GM18951 (cell line): ENCODE results near the gene UBXN6.

Experiments
- POLR2A ChIP-seq: IDR thresholded peaks from 4 replicates; pipeline ENCODE4 v1.6.1; 2011; ENCODE audit warnings: mild to moderate bottlenecking; ENCODE audit not compliant: insufficient read length, insufficient read depth; ENCODE audit errors: extremely low read depth
- in situ Hi-C: fragments of 300-500 bp; cut with MboI; formaldehyde crosslinking; loops from one replicate; pipeline ENCODE4 v1.12.0; 2022; ENCODE audit warnings: low sequenced_read_pairs, mixed read lengths, inconsistent platforms; ENCODE audit not compliant: unreplicated experiment

UBXN6 gene

DNA sequence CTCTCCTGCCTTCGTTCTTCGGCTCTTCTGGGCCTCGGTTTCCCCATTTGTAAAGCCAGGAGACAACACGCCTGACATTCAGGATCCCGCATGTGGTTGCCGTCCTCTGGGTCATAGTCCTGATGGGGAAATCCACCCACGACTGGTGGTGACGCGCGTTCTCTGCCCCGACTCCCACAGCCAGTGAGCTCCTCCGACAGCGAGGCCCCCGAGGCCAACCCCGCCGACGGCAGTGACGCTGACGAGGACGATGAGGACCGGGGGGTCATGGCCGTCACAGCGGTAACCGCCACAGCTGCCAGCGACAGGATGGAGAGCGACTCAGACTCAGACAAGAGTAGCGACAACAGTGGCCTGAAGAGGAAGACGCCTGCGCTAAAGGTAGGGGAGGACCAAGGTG, 30.9 kb upstream of the UBXN6 start:
- in situ Hi-C loops, result no loop called here
- no peak for TF ChIP-seq POLR2A

DNA sequence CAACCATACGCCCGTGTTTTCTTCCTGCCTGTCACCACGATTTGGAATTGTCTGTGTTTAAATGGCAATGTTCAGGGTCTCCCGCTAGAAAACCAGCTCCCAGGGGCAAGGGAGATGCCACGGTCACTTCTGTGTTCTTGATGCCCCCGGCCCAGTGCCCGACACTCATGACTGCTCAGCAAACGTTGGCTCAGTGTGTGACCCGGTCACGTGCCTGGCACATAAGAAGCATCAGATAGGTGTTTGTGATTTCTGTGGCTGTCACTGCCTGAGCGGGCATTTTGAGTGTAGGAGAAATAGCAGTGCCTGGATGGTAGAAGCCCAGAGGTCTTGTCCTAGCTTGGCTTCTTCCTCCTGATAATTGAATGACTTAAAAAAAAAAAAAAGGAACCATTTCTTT, 30.0 kb upstream of the UBXN6 start:
- no peak for TF ChIP-seq POLR2A
- in situ Hi-C loops, result no loop called here

DNA sequence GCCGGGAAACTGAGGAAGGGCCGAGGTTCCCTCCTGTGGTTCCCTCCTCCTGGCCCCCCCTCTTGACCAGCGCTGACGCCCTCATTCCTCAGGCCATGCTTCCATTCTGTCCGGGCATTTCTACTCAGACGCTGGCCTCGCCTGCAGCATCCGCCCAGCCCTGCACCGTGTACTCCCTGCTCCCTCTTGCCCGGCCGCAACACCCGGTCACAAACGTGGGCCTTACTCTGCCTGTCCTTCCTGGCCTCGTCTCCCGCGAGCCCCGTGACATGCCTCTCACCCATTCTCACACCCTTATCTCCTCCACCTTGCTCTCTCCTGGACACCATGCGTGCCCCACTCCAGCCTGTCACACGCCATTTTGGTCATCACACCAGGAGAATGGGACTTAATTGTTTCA, 25.8 kb upstream of the UBXN6 start:
- no peak for TF ChIP-seq POLR2A
- in situ Hi-C loops, result no loop called here

DNA sequence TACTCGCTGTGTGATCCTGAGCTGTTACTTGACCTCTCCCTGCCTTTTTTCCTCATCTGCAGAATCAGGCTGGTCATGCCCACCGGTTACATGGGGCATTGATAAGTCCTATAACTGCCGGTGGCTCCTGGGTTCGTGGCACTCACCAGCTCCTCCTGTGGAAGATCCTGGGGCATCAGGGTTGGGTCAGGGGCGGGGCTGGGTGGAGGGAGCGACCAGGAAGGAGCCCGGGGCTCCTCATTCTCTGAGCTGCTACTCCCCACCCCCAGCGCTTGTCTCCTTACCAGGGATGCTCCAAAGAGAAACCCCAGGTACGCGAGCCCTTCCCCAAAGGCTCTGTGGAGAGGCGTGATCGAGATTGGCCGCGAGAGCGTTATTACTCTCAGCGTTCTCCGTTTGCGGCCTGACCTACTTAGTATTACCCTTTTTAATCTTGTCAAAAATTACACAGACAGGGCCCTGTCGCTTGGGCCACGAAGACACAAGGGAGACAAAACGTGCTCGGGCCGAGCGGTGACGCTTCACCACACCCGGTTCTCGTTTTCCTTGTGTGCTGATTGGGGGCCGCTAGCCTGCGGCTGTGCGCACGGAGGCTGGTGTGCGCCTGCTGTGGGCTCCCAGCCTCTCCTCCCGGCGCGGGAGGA, 25.2 kb upstream of the UBXN6 start:
- no peak for TF ChIP-seq POLR2A
- in situ Hi-C loops, result no loop called here

DNA sequence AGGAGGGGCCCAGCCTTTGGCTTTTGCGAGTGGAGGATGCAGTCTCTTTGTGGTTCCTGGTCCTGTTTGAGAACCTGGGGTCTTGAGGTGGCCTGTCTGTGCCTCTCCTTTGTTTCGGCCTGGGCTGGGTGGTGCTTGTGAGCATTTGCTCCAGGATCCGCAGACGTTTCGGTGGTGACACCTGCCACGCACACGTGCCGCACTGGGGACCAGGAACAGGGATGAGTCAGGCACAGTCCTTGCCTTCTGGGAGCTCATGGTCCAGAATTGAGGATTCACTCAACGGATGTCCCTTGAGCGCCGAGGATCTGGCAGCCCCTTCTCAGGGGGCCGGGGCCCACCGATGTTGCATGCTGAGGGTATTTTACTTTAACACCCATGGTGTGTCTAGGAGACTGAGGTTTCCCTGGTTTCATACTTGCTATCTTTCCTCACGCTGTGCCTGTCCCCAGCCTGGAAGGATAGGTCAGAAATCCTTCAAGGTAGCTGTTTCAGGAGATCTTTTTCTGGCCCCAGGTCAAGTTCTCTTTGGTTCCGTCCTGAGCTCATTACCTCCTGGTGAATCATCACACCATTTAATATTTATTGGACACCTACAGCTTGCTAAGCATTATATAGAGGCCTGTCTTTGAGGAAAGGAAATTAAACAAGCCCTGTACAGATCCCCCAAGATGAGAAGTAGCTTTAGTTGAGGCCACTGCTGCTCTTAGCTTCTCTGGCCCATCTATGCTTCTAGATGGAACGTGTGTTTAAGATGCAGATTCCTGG, 19.6 kb upstream of the UBXN6 start:
- TF ChIP-seq POLR2A, result no peak
- in situ Hi-C loops, result no loop called here

DNA sequence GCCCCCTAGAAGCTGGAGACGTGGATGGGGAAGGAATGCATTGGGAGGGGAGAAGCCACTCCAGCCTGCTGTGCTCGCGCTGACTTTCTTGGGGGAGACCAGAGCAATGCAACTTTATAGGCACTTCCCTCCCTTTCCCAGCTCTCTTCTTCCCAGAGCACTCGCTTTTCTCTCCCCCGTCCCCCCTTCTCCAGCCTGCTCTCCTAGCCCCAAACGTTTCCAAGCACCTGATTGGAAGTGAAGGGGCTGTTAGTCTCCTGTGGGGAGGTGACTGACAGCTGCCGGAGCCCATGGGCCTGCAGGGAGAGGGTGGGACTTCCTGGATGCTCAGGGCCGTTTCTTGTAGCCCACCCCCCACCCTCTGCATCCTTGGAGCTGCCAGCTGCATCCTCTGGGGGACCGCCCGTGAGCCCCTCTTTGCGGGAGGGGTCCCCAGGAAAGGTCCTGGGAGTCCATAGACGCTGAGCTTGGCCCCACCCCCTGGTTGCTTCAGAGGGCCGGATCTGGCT, 17.0 kb upstream of the UBXN6 start:
- peak; percentile 28 for TF ChIP-seq POLR2A
- in situ Hi-C loops, result no loop called here

DNA sequence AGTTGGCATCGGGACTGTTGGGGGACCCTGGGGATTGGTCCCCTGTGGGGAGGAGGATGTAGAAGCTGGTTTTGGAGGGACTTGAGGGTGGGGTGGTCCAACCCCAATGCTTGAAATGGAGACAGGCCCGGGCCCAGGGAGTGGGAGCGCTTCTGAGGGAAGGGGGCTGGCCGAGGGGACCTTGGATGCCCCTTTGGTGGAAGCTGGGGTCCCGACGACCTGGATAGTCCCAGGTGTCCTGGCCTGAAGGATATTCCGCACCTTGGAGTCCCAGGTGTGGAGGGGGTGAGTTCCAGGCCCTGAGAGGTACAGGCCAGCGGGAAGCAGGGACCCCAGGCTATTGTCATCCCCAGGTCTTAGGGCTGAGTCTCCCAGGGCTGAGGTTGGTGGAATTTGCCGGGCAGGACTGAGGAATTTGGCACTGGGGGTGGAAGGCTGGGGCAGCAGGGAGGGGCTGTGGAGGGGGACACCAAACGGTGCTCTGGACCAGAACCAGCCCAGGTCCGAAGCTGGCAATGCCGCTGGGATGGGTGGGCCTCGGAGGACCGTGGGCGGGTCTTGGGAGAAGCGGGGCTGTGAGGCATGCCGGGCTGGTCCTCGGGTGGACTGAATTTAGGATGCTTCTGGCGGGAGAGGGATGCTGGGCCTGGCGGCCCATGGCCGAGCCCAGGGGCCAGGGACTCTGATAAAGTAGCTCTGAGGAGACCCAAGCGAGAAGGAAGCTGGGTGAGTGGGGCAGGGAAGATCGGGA, 16.3 kb upstream of the UBXN6 start:
- in situ Hi-C loops, result no loop called here
- TF ChIP-seq POLR2A, result no peak

DNA sequence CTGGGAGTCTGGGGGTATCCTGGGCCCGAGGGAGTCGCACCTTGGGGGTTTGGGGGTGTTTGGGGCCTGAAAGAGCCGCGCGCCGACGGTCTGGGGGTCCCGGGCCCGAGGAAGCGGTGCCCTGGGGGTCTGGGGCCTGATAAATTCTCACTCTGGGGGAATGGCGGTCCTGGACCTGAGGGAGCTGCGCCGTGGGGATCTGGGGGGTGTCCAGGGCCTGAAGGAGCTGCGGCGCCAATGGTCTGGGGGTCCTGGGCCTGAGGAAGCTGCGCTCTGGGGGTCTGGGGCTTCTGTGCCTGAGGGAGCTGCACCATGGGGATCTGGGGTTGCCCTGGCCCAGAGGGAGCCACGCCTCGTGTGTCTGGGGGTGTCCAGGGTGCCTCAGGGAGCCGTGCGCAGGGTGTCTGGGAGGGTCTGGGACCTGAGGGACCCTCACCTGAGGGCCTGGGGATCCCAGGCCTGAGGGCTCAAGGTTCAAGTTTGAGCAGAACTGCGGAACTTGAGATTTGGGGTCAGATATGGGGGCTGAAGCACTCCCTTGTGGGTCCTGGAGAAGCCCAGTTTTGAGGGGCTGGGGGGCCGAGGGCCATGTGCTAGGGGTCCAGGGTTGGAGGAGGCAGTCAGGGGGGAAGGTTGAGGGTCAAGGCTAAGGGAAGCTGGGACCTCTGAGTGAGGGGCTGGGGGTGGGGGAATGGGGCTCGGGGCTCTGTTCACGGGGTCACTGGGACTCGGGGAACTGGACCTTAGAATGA, 15.6 kb upstream of the UBXN6 start:
- in situ Hi-C loops, result no loop called here
- no peak for TF ChIP-seq POLR2A

DNA sequence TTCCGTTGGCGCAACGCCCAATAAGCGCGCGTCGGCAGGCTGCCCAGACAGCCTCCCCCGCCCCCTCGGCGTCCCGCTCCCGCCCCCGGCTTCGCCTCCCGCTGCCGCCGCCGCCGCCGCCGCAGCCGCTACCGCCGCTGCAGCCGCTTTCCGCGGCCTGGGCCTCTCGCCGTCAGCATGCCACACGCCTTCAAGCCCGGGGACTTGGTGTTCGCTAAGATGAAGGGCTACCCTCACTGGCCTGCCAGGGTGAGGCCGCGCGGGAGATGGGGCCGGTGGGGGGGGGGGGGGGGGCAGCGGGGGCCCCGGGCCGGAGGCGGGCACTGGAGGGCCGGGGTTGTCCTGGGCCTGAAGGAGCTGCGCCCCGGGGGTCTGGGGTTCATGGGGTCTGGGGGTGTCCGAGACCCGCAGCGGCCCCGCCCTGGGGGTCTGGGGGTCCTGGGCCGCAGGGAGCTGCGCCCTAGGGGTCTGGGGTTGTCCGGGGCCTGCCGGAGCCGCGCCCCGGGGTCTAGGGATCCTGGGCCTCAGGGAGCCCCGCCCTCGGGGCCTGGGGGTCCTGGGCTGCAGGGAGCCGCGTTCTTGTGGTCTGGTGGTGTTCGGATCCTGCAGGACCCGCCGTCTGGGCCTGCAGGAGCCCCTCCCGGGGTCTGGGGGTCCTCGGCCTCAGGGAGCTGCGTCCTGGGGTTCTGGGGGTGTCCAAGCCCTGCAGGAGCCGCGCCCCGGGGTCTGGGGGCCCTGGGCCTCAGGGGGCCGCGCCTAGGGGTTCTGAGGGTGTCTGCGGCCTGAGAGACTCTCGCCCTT, 14.8 kb upstream of the UBXN6 start, which contains the start of gene HDGFL2:
TSS of gene HDGFL2 (plus strand) at position 124 of the 801 bp plus-strand sequence. CDS start at position 178, 54 bp downstream.
- in situ Hi-C loops, result no loop called here

DNA sequence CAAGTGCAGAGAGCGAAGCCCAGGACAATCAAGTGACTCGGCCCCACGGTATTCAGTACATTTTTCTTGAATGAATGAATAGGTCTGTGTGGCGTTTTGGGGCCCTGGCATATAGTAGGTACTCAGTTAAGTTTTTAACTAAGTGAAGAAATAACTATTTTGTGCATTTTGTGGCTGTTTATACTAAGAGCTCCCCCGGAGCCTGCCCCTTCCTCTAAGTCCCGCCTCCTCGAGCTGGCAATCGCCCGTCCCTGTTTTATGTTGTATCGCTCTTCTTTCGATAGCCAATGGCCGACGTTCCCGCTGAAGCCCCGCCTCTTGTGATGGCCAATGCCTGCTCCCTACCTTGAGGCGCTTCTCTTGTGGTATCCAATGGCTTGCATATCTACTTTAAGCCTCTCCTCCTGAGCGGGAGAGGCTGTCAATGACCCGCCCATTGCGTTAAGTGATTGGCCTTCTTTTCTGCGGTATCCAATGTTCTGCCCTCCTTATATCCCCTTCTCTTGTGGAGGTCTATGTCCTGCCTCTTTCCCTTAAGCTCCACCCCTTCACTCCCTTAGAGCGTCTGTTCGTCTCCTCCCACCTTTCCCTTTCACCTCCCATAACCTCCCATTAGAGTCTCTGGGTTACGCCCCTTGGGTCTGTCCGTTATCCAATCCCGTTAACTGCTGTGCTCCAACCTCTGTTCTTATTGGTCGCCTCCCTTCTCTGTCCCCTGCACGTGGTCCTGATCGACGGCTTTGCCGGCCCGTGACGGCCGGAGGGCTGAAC, 14.0 kb upstream of the UBXN6 start:
- TF ChIP-seq POLR2A, result peak; percentile 44
- in situ Hi-C loops, result no loop called here

More for the DNA sequence above, 14.8 kb upstream of the UBXN6 start, which contains the start of gene HDGFL2:
- peak; percentile 49 for TF ChIP-seq POLR2A

DNA sequence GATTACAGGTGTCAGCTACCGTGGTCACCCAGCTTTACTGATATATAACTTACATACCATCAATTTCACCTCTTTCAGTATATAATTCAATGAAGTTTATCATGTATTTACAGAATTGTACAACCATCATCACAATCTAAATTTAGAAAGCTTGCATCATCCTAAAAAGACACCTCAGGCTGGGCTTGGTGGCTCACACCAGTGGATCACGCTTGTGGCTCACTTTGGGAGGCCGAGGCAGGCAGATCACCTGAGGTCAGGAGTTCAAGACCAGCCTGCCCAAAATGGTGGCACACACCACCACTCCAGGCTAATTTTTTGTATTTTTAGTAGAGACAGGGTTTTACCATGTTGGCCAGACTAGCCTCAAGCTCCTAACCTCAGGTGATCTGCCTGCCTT, 10.2 kb upstream of the UBXN6 start:
- in situ Hi-C loops, result no loop called here
- no peak for TF ChIP-seq POLR2A

DNA sequence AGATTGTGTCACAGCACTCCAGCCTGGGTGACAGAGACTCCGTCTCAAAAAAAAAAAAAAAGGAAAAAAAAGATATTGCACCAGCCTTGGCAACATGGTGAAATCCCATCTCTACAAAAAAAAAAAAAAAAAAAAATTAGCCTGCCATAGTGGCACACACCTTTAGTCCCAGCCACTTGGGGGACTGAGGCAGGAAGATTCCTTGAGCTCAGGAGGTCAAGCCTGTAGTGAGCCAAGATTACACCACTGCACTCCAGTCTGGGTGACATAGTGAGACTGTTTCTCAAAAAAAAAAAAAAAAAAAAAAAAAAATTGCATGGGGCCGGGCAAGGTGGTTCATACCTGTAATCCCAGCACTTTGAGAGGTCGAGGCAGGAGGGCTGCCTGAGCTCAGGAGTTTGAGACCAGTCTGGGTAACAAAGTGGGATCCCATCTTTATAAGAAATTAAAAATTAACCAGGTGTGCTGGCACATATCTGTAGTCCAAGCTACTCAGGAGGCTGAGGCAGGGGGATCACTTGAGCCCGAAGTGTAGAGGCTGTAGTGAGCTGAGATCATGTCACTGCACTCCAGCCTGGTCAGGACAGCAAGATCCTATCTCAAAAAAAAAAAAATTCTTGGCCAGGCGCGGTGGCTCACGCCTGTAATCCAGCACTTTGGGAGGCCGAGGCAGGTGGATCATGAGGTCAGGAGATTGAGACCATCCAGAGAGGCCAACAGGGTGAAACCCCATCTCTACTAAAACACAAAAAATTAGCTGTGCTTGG, 7.4 kb upstream of the UBXN6 start:
- in situ Hi-C loops, result no loop called here
- no peak for TF ChIP-seq POLR2A
